Esophagus muscularis mucosa (tissue), 4 donors: ENCODE data around the gene PLXNA1. TPM values are rescaled to one million over a fixed set of nuclear protein-coding genes. Genes with fewer than 3 reads are reported as not detected.

ENCODE experiments used
- DNase-seq: peaks from one replicate; pipeline ENCODE4 v3.0.0-alpha.2; 2017; ENCODE audit errors: extremely low spot score
- H3K27ac ChIP-seq, 4 donors: fragments of 200-600 bp; sonication (generic); replicated peaks in 1 of 4; 1 replicate in 3 of 4; 2 replicates in 1 of 4; pipeline ENCODE4 v1.5.1; 2016 to 2019; ENCODE audit warnings: mild to moderate bottlenecking in 1 of 4
- H3K27me3 ChIP-seq, 4 donors: fragments of 200-600 bp; sonication (generic); one replicate each; pipeline versions ENCODE4 v1.5.1 to v1.6.0; 2016 to 2019
- H3K36me3 ChIP-seq, 4 donors: fragments of 200-600 bp; sonication (generic); one replicate each; pipeline ENCODE4 v1.5.1; 2016 to 2019
- H3K4me1 ChIP-seq, 4 donors: fragments of 200-600 bp; sonication (generic); one replicate each; pipeline ENCODE4 v1.5.1; 2016 to 2019
- H3K4me3 ChIP-seq, 4 donors: fragments of 200-600 bp; sonication (generic); 1 replicate in 2 of 4; 2 replicates in 2 of 4; pipeline ENCODE4 v1.5.1; 2016 to 2019; ENCODE audit warnings: mild to moderate bottlenecking in 4 of 4, moderate library complexity in 1 of 4
- H3K9me3 ChIP-seq, 4 donors: fragments of 200-600 bp; sonication (generic); 1 replicate in 3 of 4; 2 replicates in 1 of 4; pipeline ENCODE4 v1.5.1; 2016 to 2019
- CTCF ChIP-seq, 3 experiments: fragments of 200-600 bp in 2 of 3; fragments of 450-650 bp in 1 of 3; sonication (generic) in 2 of 3; IDR thresholded peaks; one replicate each; pipeline ENCODE4 v1.5.1; 2017 to 2019; ENCODE audit warnings: antibody characterized with exemption in 3 of 3, mild to moderate bottlenecking in 2 of 3, moderate library complexity in 1 of 3
- EP300 ChIP-seq: sonication (generic); formaldehyde crosslinking; IDR thresholded peaks from one replicate; pipeline ENCODE4 v1.6.1; 2017; ENCODE audit warnings: antibody characterized with exemption
- POLR2A ChIP-seq: fragments of 450-650 bp; IDR thresholded peaks from one replicate; pipeline ENCODE4 v1.6.1; 2017; ENCODE audit warnings: antibody characterized with exemption, moderate library complexity, mild to moderate bottlenecking, low read depth
- POLR2AphosphoS5 ChIP-seq, 2 donors: sonication (generic); formaldehyde crosslinking; IDR thresholded peaks; one replicate each; pipeline ENCODE4 v1.6.1; 2017; ENCODE audit warnings: antibody characterized with exemption in 2 of 2
- WGBS: methylation state at CpG from one replicate; pipeline ENCODE4 v1.1.5; 2018; 5-methylcytosine and 5-hydroxymethylcytosine counted together
- intact Hi-C: fragments of 100-400 bp; cut with DNase I; formaldehyde crosslinking; loops from one replicate; pipeline ENCODE4 v1.15.1; 2023
- total RNA-seq, 4 donors: library from RNA; depleted of rRNA; stranded (reverse); fragments of >200 nt; gene quantifications; one replicate each; pipeline versions ENCODE4 v1.1.0 to v1.2.1, GENCODE V29; 2016

PLXNA1 gene
- total RNA-seq, 4 donors from 2014 or later = 33.6 to 82.4 (median 47.0) TPM

DNA sequence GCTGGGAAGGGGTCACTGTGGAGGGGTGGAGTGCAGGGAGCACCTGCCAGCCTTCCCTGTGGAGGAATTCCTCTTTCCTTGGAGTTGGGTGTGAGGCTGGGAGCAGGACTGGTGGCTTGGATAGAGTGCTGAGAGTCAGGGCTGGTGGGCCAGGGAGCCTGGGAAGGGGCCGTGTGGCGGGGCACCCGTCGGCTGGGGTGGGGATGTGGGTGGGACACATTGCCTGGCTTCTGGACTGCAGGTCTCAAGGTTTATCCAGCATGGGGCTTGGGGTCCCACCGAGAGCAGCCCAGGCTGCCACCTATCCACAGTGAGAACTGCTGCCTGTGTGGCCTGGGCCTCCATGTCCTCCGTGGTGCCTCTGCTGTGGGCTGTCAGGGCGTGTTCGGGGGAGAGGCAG lies 4.7 kb downstream of the PLXNA1 start:
- H3K27me3 ChIP-seq = no peaks in the 10 kb centered on the region
- 91% methylated on average over 7 of the region's 8 CpGs for WGBS
- no peak overlapping the region for H3K4me3 ChIP-seq
- TF ChIP-seq CTCF (IDR thresholded peaks at IDR 0.05) (no peak), POLR2A (no peak), EP300 (no peak), POLR2AphosphoS5 (IDR thresholded peaks at IDR 0.05) (no peak)
- DNase-seq = no peak
- intact Hi-C loops = loop anchor here (10.0 kb wide), 2 partner anchors 313 to 557 kb away; no protein-coding TSS in a partner anchor
- H3K27ac ChIP-seq = no peak overlapping the region
- H3K4me1 ChIP-seq = peaks cover 35 to 68% (median 58%) of the 10 kb centered on the region in 4 donors
- no peaks in the 10 kb centered on the region for H3K9me3 ChIP-seq
- H3K36me3 ChIP-seq = peaks cover 0 to 44% (median 29%) of the 10 kb centered on the region in 4 donors

GRCh38 chr3:126988451-126989021 lies 5.6 kb downstream of the PLXNA1 start:
- intact Hi-C loops = loop anchor here (10.0 kb wide), 2 partner anchors 314 to 556 kb away; no protein-coding TSS in a partner anchor
- peaks cover 44 to 76% (median 66%) of the 10 kb centered on the region in 4 donors for H3K4me1 ChIP-seq
- H3K4me3 ChIP-seq = no peak overlapping the region
- no peaks in the 10 kb centered on the region for H3K9me3 ChIP-seq
- no peaks in the 10 kb centered on the region for H3K27me3 ChIP-seq
- WGBS = 88% methylated on average over 17 of the region's 26 CpGs
- TF ChIP-seq POLR2A (no peak), EP300 (no peak), CTCF (IDR thresholded peaks at IDR 0.05) (no peak), POLR2AphosphoS5 (IDR thresholded peaks at IDR 0.05) (no peak)
- H3K27ac ChIP-seq = no peak overlapping the region
- DNase-seq = no peak
- H3K36me3 ChIP-seq = peaks cover 0 to 48% (median 29%) of the 10 kb centered on the region in 4 donors

- Histone ChIP-seq H3K4me1 (peaks cover 46 to 76% (median 67%) of the 10 kb centered on the region in 4 donors), H3K4me3 (no peak overlapping the region), H3K27ac (no peak overlapping the region), H3K36me3 (peaks cover 0 to 48% (median 29%) of the 10 kb centered on the region in 4 donors), H3K27me3 (no peaks in the 10 kb centered on the region), H3K9me3 (no peaks in the 10 kb centered on the region)
- intact Hi-C loops = loop anchor here (10.0 kb wide), 2 partner anchors 315 to 555 kb away; no protein-coding TSS in a partner anchor
- 92% methylated on average over 25 of the region's 36 CpGs for WGBS
- TF ChIP-seq POLR2A (no peak), CTCF (IDR thresholded peaks at IDR 0.05) (no peak), POLR2AphosphoS5 (IDR thresholded peaks at IDR 0.05) (no peak), EP300 (no peak)
- no peak for DNase-seq
Measured at GRCh38 chr3:126989316-126990023, 6.6 kb downstream of the PLXNA1 start.

DNA sequence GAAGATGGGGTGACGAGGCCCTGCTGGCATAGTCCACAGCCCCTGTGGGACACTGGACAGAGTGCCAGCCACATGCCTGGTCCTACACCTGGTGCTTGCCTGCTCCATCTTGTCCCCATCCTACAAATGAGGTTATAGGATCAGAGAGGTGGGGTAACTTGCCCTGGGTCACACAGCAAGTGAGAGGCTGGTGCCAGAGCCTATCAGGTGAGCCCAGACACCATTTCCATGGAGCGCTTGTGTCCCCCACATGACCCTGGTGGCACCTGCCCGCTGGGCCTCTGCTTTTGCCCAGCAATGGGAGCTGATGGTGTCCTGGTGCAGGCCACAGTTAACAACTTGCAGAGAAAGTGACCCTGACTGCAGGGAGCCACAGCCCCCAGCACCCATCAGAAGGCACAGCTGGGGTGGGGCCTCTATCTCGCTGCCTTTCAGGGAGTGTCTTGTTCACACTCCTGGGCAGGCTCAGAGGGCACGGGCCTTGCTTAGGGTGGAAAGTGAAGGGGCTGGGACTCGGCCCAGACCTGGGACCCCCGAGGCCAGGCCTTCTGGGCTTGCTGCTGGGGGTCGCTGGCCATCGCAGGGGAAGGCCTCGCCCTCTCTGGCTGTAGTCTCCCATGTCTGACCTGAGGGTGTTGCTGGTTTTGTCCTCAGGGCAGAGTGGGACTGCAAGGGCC lies 7.2 kb downstream of the PLXNA1 start:
- TF ChIP-seq POLR2A (no peak), CTCF (IDR thresholded peaks at IDR 0.05) (no peak), POLR2AphosphoS5 (IDR thresholded peaks at IDR 0.05) (no peak), EP300 (no peak)
- Histone ChIP-seq H3K27me3 (no peaks in the 10 kb centered on the region), H3K27ac (no peak overlapping the region), H3K4me1 (peaks cover 46 to 76% (median 67%) of the 10 kb centered on the region in 4 donors), H3K36me3 (peaks cover 0 to 48% (median 29%) of the 10 kb centered on the region in 4 donors), H3K9me3 (no peaks in the 10 kb centered on the region), H3K4me3 (no peak overlapping the region)
- intact Hi-C loops = no loop called here
- 82% methylated on average over 9 of the region's 10 CpGs for WGBS
- no peak for DNase-seq
